ENCODE data around the gene DLG3. TPM values are rescaled to one million over a fixed set of nuclear protein-coding genes. Genes with fewer than 3 reads are reported as not detected.
A peak's percentile ranks its signal among the peaks of the same experiment; 100 is the strongest.

The DLG3 gene
- total and polyA plus RNA-seq, 2 donors: 14.0 to 23.7 TPM

- Histone ChIP-seq H3K27ac (ENCODE audit: low read depth) (no peak overlapping the region), H3K4me3 (ENCODE audit: low read depth, low read length) (no peak overlapping the region), H3K36me3 (ENCODE audit: insufficient read depth) (no peaks in the 10 kb centered on the region), H3K4me1 (ENCODE audit: insufficient read depth) (no peaks in the 10 kb centered on the region)
- WGBS: 85% methylated on average over 3 of the region's 3 CpGs
- no peak for DNase-seq (ENCODE audit: extremely low spot score)
These were observed 104.8 kb downstream of the DLG3 start for GRCh38 chrX:70549429-70549828.

- no peak for DNase-seq (ENCODE audit: extremely low spot score)
- no peak overlapping the region for H3K27ac ChIP-seq (ENCODE audit: low read depth)
- WGBS: 24% methylated on average over 7 of the region's 7 CpGs
These were observed 107.6 kb downstream of the DLG3 start for GRCh38 chrX:70552130-70552704.

GRCh38 chrX:70553516-70553915, 108.9 kb downstream of the DLG3 start:
- H3K4me1 ChIP-seq (ENCODE audit: insufficient read depth): no peaks in the 10 kb centered on the region
- WGBS: 90% methylated on average over 1 of the region's 1 CpG

More at GRCh38 chrX:70552130-70552704, 107.6 kb downstream of the DLG3 start:
- Histone ChIP-seq H3K4me3 (ENCODE audit: low read depth, low read length) (no peak overlapping the region), H3K4me1 (ENCODE audit: insufficient read depth) (no peaks in the 10 kb centered on the region), H3K36me3 (ENCODE audit: insufficient read depth) (no peaks in the 10 kb centered on the region)

GRCh38 chrX:70554081-70554480, 109.4 kb downstream of the DLG3 start:
- no peak overlapping the region for H3K27ac ChIP-seq (ENCODE audit: low read depth)
- DNase-seq (ENCODE audit: extremely low spot score): no peak
- no peak overlapping the region for H3K4me3 ChIP-seq (ENCODE audit: low read depth, low read length)
- H3K4me1 ChIP-seq (ENCODE audit: insufficient read depth): no peaks in the 10 kb centered on the region
- 3% methylated on average over 2 of the region's 2 CpGs for WGBS
- H3K36me3 ChIP-seq (ENCODE audit: insufficient read depth): no peaks in the 10 kb centered on the region

More at GRCh38 chrX:70553516-70553915, 108.9 kb downstream of the DLG3 start:
- H3K4me3 ChIP-seq (ENCODE audit: low read depth, low read length): no peak overlapping the region
- no peaks in the 10 kb centered on the region for H3K36me3 ChIP-seq (ENCODE audit: insufficient read depth)
- H3K27ac ChIP-seq (ENCODE audit: low read depth): no peak overlapping the region
- DNase-seq (ENCODE audit: extremely low spot score): no peak

- Histone ChIP-seq H3K27ac (ENCODE audit: low read depth) (no peak overlapping the region), H3K4me1 (ENCODE audit: insufficient read depth) (no peaks in the 10 kb centered on the region), H3K36me3 (ENCODE audit: insufficient read depth) (no peaks in the 10 kb centered on the region), H3K4me3 (ENCODE audit: low read depth, low read length) (no peak overlapping the region)
- 22% methylated on average over 2 of the region's 2 CpGs for WGBS
- no peak for DNase-seq (ENCODE audit: extremely low spot score)
These were observed 109.9 kb downstream of the DLG3 start for GRCh38 chrX:70554523-70554922.

- H3K27ac ChIP-seq (ENCODE audit: low read depth): no peak overlapping the region
- 76% methylated on average over 5 of the region's 5 CpGs for WGBS
- no peaks in the 10 kb centered on the region for H3K4me1 ChIP-seq (ENCODE audit: insufficient read depth)
- no peak for DNase-seq (ENCODE audit: extremely low spot score)
- no peaks in the 10 kb centered on the region for H3K36me3 ChIP-seq (ENCODE audit: insufficient read depth)
- H3K4me3 ChIP-seq (ENCODE audit: low read depth, low read length): no peak overlapping the region
These were observed 110.3 kb downstream of the DLG3 start for GRCh38 chrX:70554948-70555347.

Small RNAs within 50 kb of the gene (small RNA-seq; reads per million reads assigned to genes)
- gene RNU4-81P: not detected
- 2.7 reads per million, percentile 89 among the genes with 10 or more reads in this experiment for gene RNY4P23

Other genes starting within 250 kb of the DLG3 start
- not detected for gene AWAT1, start 210.2 kb upstream of the DLG3 start, total RNA-seq
- gene AWAT1, start 210.2 kb upstream of the DLG3 start, polyA plus RNA-seq: not detected
- 0.74 TPM for gene P2RY4, start 184.6 kb upstream of the DLG3 start, total RNA-seq
- 0.06 TPM for gene P2RY4, start 184.6 kb upstream of the DLG3 start, polyA plus RNA-seq
- not detected for gene ARR3, start 176.5 kb upstream of the DLG3 start, total RNA-seq
- not detected for gene ARR3, start 176.5 kb upstream of the DLG3 start, polyA plus RNA-seq
- gene RAB41, start 162.7 kb upstream of the DLG3 start, total RNA-seq: not detected
- gene RAB41, start 162.7 kb upstream of the DLG3 start, polyA plus RNA-seq: not detected
- gene PDZD11, start 154.9 kb upstream of the DLG3 start, total RNA-seq: 27.1 TPM
- gene PDZD11, start 154.9 kb upstream of the DLG3 start, polyA plus RNA-seq: 41.8 TPM
- gene KIF4A, start 154.7 kb upstream of the DLG3 start, total RNA-seq: 7.2 TPM
- gene KIF4A, start 154.7 kb upstream of the DLG3 start, polyA plus RNA-seq: 0.20 TPM
- gene GDPD2, start 21.5 kb upstream of the DLG3 start, total RNA-seq: 0.21 TPM
- gene GDPD2, start 21.5 kb upstream of the DLG3 start, polyA plus RNA-seq: 0.15 TPM